Type B pancreatic cell (in vitro differentiated cells): ENCODE data around the gene TMEM250. TPM values are rescaled to one million over a fixed set of nuclear protein-coding genes. Genes with fewer than 3 reads are reported as not detected.

ENCODE experiments used
- DNase-seq: peaks from one replicate; pipeline ENCODE4 v3.0.0; 2021; ENCODE audit warnings: mixed read lengths; ENCODE audit not compliant: unreplicated experiment; ENCODE audit errors: extremely low spot score
- H3K27ac Mint-ChIP-seq: 2 replicates; pipeline ENCODE4 v1.8.0; 2021; ENCODE audit warnings: mild to moderate bottlenecking, mixed read lengths
- H3K27me3 Mint-ChIP-seq: 2 replicates; pipeline ENCODE4 v1.8.0; 2021; ENCODE audit warnings: mixed read lengths
- H3K36me3 Mint-ChIP-seq: 2 replicates; pipeline ENCODE4 v1.8.0; 2021; ENCODE audit warnings: mixed read lengths
- H3K4me1 Mint-ChIP-seq: one replicate; pipeline ENCODE4 v1.8.0; 2021; ENCODE audit warnings: mixed read lengths; ENCODE audit not compliant: unreplicated experiment
- H3K4me3 Mint-ChIP-seq: 2 replicates; pipeline ENCODE4 v1.8.0; 2021; ENCODE audit warnings: mild to moderate bottlenecking, mixed read lengths
- H3K9me3 Mint-ChIP-seq: 2 replicates; pipeline ENCODE4 v1.8.0; 2021; ENCODE audit warnings: mixed read lengths
- CTCF ChIP-seq: fragments of 200-600 bp; sonication (generic); conservative IDR thresholded peaks from 2 replicates; pipeline ENCODE4 v1.5.0; 2021; ENCODE audit warnings: antibody characterized with exemption, mild to moderate bottlenecking
- total RNA-seq: library from RNA; stranded (reverse); gene quantifications from 2 replicates; pipeline ENCODE4 v1.2.1, GENCODE V29; 2021; ENCODE audit warnings: low replicate concordance

TMEM250 gene
- total RNA-seq, 1 donor from 2014 or later = 37.9 TPM

- no peak for DNase-seq
- TF ChIP-seq CTCF = no peak
- H3K27me3 Mint-ChIP-seq = no peaks in the 10 kb centered on the region
- peak overlapping the region; percentile 77 for H3K4me3 Mint-ChIP-seq
- peaks cover 4% of the 10 kb centered on the region for H3K36me3 Mint-ChIP-seq
- H3K27ac Mint-ChIP-seq = peak overlapping the region; percentile 86
- H3K9me3 Mint-ChIP-seq = no peaks in the 10 kb centered on the region
- H3K4me1 Mint-ChIP-seq = peaks cover 6% of the 10 kb centered on the region
Observed at GRCh38 chr9:136114610-136115009, 4.1 kb downstream of the TMEM250 start.

DNA sequence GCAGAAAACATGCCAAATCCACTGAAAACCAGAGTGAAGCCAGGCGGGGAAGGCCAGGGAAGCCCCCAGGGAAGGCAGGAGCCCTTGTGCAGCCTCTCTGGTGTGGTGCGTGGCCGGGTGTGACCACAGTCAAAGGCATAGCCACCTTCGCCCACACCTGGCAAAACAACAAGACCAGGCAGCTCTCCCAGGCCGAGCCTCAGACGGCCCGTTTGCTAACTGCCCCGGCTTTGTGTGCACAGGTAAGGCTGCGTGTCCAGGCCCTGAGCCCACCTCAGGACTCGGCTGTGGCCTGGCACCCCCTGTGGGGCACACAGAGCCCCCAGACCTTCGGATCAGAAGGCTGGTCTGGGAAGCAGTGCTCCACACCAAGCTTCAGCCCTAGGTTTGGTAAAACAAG lies 6.1 kb downstream of the TMEM250 start:
- H3K27me3 Mint-ChIP-seq = no peaks in the 10 kb centered on the region
- no peak overlapping the region for H3K4me3 Mint-ChIP-seq
- H3K36me3 Mint-ChIP-seq = peaks cover 4% of the 10 kb centered on the region
- H3K4me1 Mint-ChIP-seq = peaks cover 9% of the 10 kb centered on the region
- H3K27ac Mint-ChIP-seq = no peak overlapping the region
- no peak for TF ChIP-seq CTCF
- no peak for DNase-seq
- H3K9me3 Mint-ChIP-seq = no peaks in the 10 kb centered on the region

- no peak for TF ChIP-seq CTCF
- Mint-ChIP-seq H3K27me3 (no peaks in the 10 kb centered on the region), H3K9me3 (no peaks in the 10 kb centered on the region), H3K36me3 (peaks cover 4% of the 10 kb centered on the region), H3K4me1 (peaks cover 11% of the 10 kb centered on the region), H3K4me3 (peak overlapping the region; percentile 40), H3K27ac (peak overlapping the region; percentile 38)
- DNase-seq = no peak
Observed at GRCh38 chr9:136111910-136112309, 6.8 kb downstream of the TMEM250 start.

DNA sequence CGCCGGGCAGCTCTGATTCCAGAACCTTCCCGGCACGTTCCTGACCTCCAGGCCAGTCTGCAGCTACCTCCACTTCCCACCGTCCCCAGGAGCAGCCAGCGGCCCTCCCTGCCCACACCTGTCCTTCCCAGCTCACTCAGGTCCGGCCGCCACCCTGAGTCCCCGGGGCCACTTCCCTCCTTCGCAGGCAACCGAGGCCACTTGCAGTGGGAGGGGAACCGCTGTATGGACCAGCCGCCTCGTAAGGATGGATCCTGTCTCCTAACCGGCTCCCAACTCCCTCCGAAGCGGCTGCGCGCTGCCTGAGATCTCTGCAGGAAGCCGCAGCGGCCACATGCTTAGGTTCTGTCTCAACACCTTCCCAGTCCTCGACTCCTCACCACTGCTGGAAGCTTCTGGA lies 7.5 kb downstream of the TMEM250 start:
- peaks cover 4% of the 10 kb centered on the region for H3K36me3 Mint-ChIP-seq
- peak overlapping the region; percentile 40 for H3K4me3 Mint-ChIP-seq
- peak overlapping the region; percentile 38 for H3K27ac Mint-ChIP-seq
- peaks cover 11% of the 10 kb centered on the region for H3K4me1 Mint-ChIP-seq
- H3K27me3 Mint-ChIP-seq = no peaks in the 10 kb centered on the region
- DNase-seq = no peak
- no peaks in the 10 kb centered on the region for H3K9me3 Mint-ChIP-seq
- TF ChIP-seq CTCF = no peak

GRCh38 chr9:136110082-136111061 lies 8.3 kb downstream of the TMEM250 start:
- Mint-ChIP-seq H3K4me3 (peak overlapping the region; percentile 74), H3K9me3 (no peaks in the 10 kb centered on the region), H3K36me3 (peaks cover 4% of the 10 kb centered on the region), H3K27me3 (peaks cover 4% of the 10 kb centered on the region), H3K4me1 (peaks cover 15% of the 10 kb centered on the region), H3K27ac (peak overlapping the region; percentile 72)
- no peak for DNase-seq
- TF ChIP-seq CTCF = peak; percentile 57
